OCI-LY7 (cell line): Measurements from ENCODE around the gene SCIMP. TPM values are rescaled to one million over a fixed set of nuclear protein-coding genes. Genes with fewer than 3 reads are reported as not detected.

Experiments
- BruUV-seq: library from RNA; stranded (reverse); fragments of 400-500 nt; replicated peaks from 2 replicates; lab custom pipeline; 2021; lab: Mats Ljungman, UMichigan
- CTCF ChIA-PET: fragments of 300-600 bp; sonication (Branson Sonifier 250); formaldehyde crosslinking; loops from one replicate; lab custom pipeline; 2022; ENCODE audit warnings: antibody characterized with exemption; ENCODE audit not compliant: unreplicated experiment; lab: Charles Lee
- POLR2A ChIA-PET: fragments of 300-600 bp; sonication (Branson Sonifier 250); formaldehyde crosslinking; loops from one replicate; lab custom pipeline; 2022; ENCODE audit warnings: antibody characterized with exemption; lab: Charles Lee
- DNase-seq: peaks from one replicate; pipeline ENCODE4 v3.0.0-alpha.2; 2015; ENCODE audit warnings: low spot score
- H2AFZ ChIP-seq: fragments of 200-600 bp; sonication (generic), shearing (Covaris generic); 2 replicates; pipeline ENCODE4 v1.6.1; 2014; ENCODE audit warnings: mild to moderate bottlenecking, antibody characterized with exemption, low read length, moderate library complexity
- H3K27ac ChIP-seq: fragments of 200-600 bp; sonication (generic); 2 replicates; pipeline ENCODE4 v1.5.1; 2014; ENCODE audit warnings: mixed run types, low read depth, mild to moderate bottlenecking, moderate library complexity, low read length, inconsistent platforms; ENCODE audit not compliant: poor library complexity, severe bottlenecking
- H3K36me3 ChIP-seq: fragments of 200-600 bp; sonication (generic); 2 replicates; pipeline ENCODE4 v1.6.1; 2014; ENCODE audit warnings: mild to moderate bottlenecking, antibody characterized with exemption, low read length, moderate library complexity, mixed read lengths; ENCODE audit not compliant: insufficient read depth
- H3K4me1 ChIP-seq: fragments of 200-600 bp; sonication (generic); 2 replicates; pipeline ENCODE4 v1.5.1; 2014; ENCODE audit warnings: mild to moderate bottlenecking, low read length; ENCODE audit not compliant: insufficient read depth, poor library complexity, severe bottlenecking
- H3K4me2 ChIP-seq: fragments of 200-600 bp; sonication (generic); 2 replicates; pipeline ENCODE4 v1.6.1; 2014; ENCODE audit warnings: mild to moderate bottlenecking, low read length
- H3K4me3 ChIP-seq: fragments of 200-600 bp; sonication (generic); 2 replicates; pipeline ENCODE4 v1.5.1; 2014; ENCODE audit warnings: mild to moderate bottlenecking, low read depth, low read length; ENCODE audit not compliant: poor library complexity, severe bottlenecking
- H3K79me2 ChIP-seq: fragments of 200-600 bp; sonication (generic); 2 replicates; pipeline ENCODE4 v1.6.1; 2016; ENCODE audit warnings: low read depth, mild to moderate bottlenecking, low read length, moderate library complexity, mixed read lengths; ENCODE audit not compliant: insufficient read depth
- H3K9me2 ChIP-seq: fragments of 200-600 bp; sonication (generic); 2 replicates; pipeline ENCODE4 v1.6.1; 2016; ENCODE audit warnings: mild to moderate bottlenecking, low read length, mixed read lengths; ENCODE audit not compliant: insufficient read depth
- H3K9me3 ChIP-seq: fragments of 200-600 bp; sonication (generic); 2 replicates; pipeline ENCODE4 v1.6.1; 2014; ENCODE audit warnings: mild to moderate bottlenecking, mixed run types, low read length, mixed read lengths
- H4K20me1 ChIP-seq: fragments of 200-600 bp; sonication (generic); 2 replicates; pipeline ENCODE4 v1.6.1; 2014; ENCODE audit warnings: mild to moderate bottlenecking, antibody characterized with exemption, low read length, moderate library complexity, mixed read lengths; ENCODE audit not compliant: insufficient read depth
- EZH2phosphoT487 ChIP-seq: fragments of 200-600 bp; sonication (generic); IDR thresholded peaks from 2 replicates; pipeline ENCODE4 v1.6.1; 2018; ENCODE audit warnings: low read depth, borderline replicate concordance, mild to moderate bottlenecking, mixed run types, antibody characterized with exemption, low read length, moderate library complexity, mixed read lengths
- intact Hi-C: fragments of 100-400 bp; cut with micrococcal nuclease; formaldehyde crosslinking; loops from one replicate; pipeline ENCODE4 v1.10.0; 2022; ENCODE audit not compliant: unreplicated experiment
- total RNA-seq, 2 experiments: library from RNA; depleted of rRNA in 1 of 2; stranded (reverse); fragments of >200 nt in 1 of 2; shearing (Covaris generic) in 1 of 2; gene quantifications; 2 replicates each; pipeline ENCODE4 v1.2.3, GENCODE V29; 2014 to 2022
- TF ChIP-seq, protein P1 (sequence below): fragments of 200-600 bp; sonication (generic); conservative IDR thresholded peaks from 2 replicates; pipeline ENCODE4 v1.5.1; 2014; ENCODE audit warnings: mild to moderate bottlenecking, antibody characterized with exemption, low read length, moderate library complexity, mixed read lengths

The SCIMP gene
- total RNA-seq, 2 experiments from 2014 or later = 0.27 to 0.88 TPM

DNA sequence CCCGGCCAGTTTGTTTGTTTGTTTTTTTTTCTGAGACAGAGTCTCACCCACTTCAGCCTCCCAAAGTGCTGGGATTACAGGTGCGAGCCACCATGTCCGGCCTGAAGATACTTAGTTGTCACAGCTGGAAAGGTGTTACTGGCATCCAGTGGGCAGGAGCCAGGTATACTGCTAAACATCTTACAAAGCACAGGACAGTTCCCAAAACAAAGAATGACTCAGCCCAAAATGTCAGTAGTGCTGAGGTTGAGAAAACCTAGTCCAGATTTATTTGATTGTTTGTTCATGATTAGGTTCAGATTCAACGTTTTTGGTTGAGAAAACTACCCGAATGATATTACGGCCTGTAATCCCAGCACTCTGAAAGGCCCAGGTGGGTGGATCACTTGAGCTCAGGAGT is 28.8 kb upstream of the SCIMP start:
- intact Hi-C loops = no loop called here
- no peaks in the 10 kb centered on the region for H3K9me3 ChIP-seq
- POLR2A ChIA-PET = no interaction called here

DNA sequence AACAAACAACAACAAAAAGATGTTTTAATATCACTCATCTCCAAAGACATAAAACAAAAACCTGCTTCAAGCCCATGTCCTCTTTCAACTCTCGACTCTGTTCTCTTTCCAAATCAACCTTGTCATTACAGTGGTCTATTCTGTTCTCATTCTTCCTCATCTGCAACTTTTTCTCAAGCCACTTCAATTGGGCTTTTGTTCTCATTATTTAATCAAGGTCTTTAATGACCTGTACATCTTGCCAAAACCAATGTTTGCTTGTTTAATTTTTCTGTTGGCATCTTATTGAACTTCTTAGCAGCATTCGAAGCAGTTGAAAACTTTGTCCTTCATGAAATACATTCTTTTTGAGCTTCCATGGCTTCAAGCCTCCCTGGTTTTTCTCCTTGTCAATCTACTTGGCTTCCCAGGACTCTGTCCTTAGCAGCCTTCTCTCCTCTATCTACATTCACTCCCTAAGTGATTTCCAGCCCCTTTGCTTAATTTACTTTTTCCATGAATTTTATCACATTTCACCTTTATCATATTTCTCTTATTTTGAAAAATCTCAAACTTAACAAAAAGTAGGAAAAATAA is 27.8 kb upstream of the SCIMP start:
- H2AFZ ChIP-seq = peak overlapping the region; percentile 18; the same call in 1 of the 2 replicates
- intact Hi-C loops = no loop called here
- H3K79me2 ChIP-seq = no peaks in the 10 kb centered on the region
- no TSS peak for BruUV-seq
- H4K20me1 ChIP-seq = no peaks in the 10 kb centered on the region
- no peak for TF ChIP-seq EZH2phosphoT487
- TF ChIP-seq, protein P1, sequence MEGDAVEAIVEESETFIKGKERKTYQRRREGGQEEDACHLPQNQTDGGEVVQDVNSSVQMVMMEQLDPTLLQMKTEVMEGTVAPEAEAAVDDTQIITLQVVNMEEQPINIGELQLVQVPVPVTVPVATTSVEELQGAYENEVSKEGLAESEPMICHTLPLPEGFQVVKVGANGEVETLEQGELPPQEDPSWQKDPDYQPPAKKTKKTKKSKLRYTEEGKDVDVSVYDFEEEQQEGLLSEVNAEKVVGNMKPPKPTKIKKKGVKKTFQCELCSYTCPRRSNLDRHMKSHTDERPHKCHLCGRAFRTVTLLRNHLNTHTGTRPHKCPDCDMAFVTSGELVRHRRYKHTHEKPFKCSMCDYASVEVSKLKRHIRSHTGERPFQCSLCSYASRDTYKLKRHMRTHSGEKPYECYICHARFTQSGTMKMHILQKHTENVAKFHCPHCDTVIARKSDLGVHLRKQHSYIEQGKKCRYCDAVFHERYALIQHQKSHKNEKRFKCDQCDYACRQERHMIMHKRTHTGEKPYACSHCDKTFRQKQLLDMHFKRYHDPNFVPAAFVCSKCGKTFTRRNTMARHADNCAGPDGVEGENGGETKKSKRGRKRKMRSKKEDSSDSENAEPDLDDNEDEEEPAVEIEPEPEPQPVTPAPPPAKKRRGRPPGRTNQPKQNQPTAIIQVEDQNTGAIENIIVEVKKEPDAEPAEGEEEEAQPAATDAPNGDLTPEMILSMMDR = no peak
- H3K36me3 ChIP-seq = no peaks in the 10 kb centered on the region
- ChIA-PET POLR2A (interaction anchor here (0.7 kb wide), 1 partner anchor 71 kb away, joined by 3 read pairs; the partner anchor contains the start of gene ZNF594), CTCF (no interaction called here)
- no peak overlapping the region for H3K27ac ChIP-seq
- H3K4me1 ChIP-seq = peaks cover 6% of the 10 kb centered on the region
- H3K9me2 ChIP-seq = no peaks in the 10 kb centered on the region
- H3K9me3 ChIP-seq = no peaks in the 10 kb centered on the region
- no peak for DNase-seq
- no peak overlapping the region for H3K4me3 ChIP-seq
- H3K4me2 ChIP-seq = no peak overlapping the region

More for the DNA sequence above, 28.8 kb upstream of the SCIMP start:
- H2AFZ ChIP-seq = no peak overlapping the region
- no TSS peak for BruUV-seq
- H3K27ac ChIP-seq = no peak overlapping the region
- TF ChIP-seq, protein P1 = no peak
- TF ChIP-seq EZH2phosphoT487 = no peak
- no peak overlapping the region for H3K4me2 ChIP-seq
- peaks cover 6% of the 10 kb centered on the region for H3K4me1 ChIP-seq
- no peaks in the 10 kb centered on the region for H3K36me3 ChIP-seq
- H4K20me1 ChIP-seq = no peaks in the 10 kb centered on the region
- CTCF ChIA-PET = no interaction called here
- DNase-seq = no peak
- no peaks in the 10 kb centered on the region for H3K9me2 ChIP-seq
- no peaks in the 10 kb centered on the region for H3K79me2 ChIP-seq
- no peak overlapping the region for H3K4me3 ChIP-seq

DNA sequence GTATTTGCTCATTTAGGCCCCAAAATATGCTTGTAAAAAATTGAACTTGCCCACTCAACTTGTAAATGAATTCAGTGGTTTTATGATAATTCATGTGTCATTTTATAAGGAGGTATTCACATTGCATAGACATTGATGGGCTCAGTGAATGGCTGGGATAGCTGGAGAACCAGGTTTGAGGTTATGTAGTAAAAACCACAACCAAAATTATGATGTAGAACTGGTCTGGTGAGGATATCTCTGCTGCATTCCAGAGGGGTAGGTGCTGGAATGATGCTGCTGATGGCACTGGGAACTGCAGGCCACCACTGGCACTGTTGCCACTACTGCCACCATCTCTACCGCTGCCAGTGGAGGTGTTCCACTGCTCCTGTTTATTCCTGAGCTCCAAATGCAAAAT is 25.9 kb upstream of the SCIMP start:
- Histone ChIP-seq H3K36me3 (no peaks in the 10 kb centered on the region), H3K27ac (no peak overlapping the region), H3K9me3 (no peaks in the 10 kb centered on the region), H3K4me2 (no peak overlapping the region), H3K4me1 (peaks cover 7% of the 10 kb centered on the region), H3K4me3 (no peak overlapping the region), H3K79me2 (no peaks in the 10 kb centered on the region), H4K20me1 (no peaks in the 10 kb centered on the region), H3K9me2 (no peaks in the 10 kb centered on the region), H2AFZ (no peak overlapping the region)
- no peak for DNase-seq
- TF ChIP-seq, protein P1 = no peak
- BruUV-seq = no TSS peak
- POLR2A ChIA-PET = no interaction called here
- CTCF ChIA-PET = no interaction called here
- intact Hi-C loops = no loop called here
